WTC11 (cell line): ENCODE measurements around the gene PDK1. TPM values are rescaled to one million over a fixed set of nuclear protein-coding genes. Genes with fewer than 3 reads are reported as not detected.

Source experiments
- ATAC-seq: fragments of 200-7000 bp; cut with Tn5 transposase; 2 replicates; pipeline ENCODE4 v1.10.0; 2021; ENCODE audit warnings: mild to moderate bottlenecking, moderate library complexity
- CTCF ChIA-PET: fragments of 300-600 bp; sonication (Branson Sonifier 250); formaldehyde crosslinking; loops from one replicate; lab custom pipeline; 2021; ENCODE audit warnings: antibody characterized with exemption; lab: Charles Lee
- POLR2A ChIA-PET: fragments of 350-600 bp; sonication (Branson Sonifier 250); formaldehyde crosslinking; loops from one replicate; lab custom pipeline; 2021; ENCODE audit warnings: antibody characterized with exemption; lab: Charles Lee
- DNase-seq: peaks from one replicate; pipeline ENCODE4 v3.0.0; 2021; ENCODE audit warnings: low spot score
- H3K27ac Mint-ChIP-seq: 2 replicates; pipeline ENCODE4 v1.8.0; 2021; ENCODE audit warnings: mixed read lengths
- H3K27me3 Mint-ChIP-seq: 2 replicates; pipeline ENCODE4 v1.8.0; 2021; ENCODE audit warnings: low read depth, mild to moderate bottlenecking, moderate library complexity, mixed read lengths
- H3K36me3 Mint-ChIP-seq: 2 replicates; pipeline ENCODE4 v1.8.0; 2021; ENCODE audit warnings: mixed read lengths
- H3K4me1 Mint-ChIP-seq: 2 replicates; pipeline ENCODE4 v1.8.0; 2022; ENCODE audit warnings: mixed read lengths
- H3K4me3 Mint-ChIP-seq: 2 replicates; pipeline ENCODE4 v1.8.0; 2021; ENCODE audit warnings: mild to moderate bottlenecking, moderate library complexity, mixed read lengths
- H3K9me3 Mint-ChIP-seq: 2 replicates; pipeline ENCODE4 v1.8.0; 2021; ENCODE audit warnings: mixed read lengths
- ATF1 ChIP-seq: sonication (generic); formaldehyde crosslinking; IDR thresholded peaks from 2 replicates; pipeline ENCODE4 v1.8.1; 2023; ENCODE audit warnings: mild to moderate bottlenecking, moderate library complexity, missing genetic modification reagents
- ELF4 ChIP-seq: sonication (generic); formaldehyde crosslinking; IDR thresholded peaks from 2 replicates; pipeline ENCODE4 v1.8.1; 2022; ENCODE audit warnings: low read depth, mild to moderate bottlenecking, moderate library complexity, missing genetic modification reagents
- ESRRA ChIP-seq: sonication (generic); formaldehyde crosslinking; IDR thresholded peaks from 2 replicates; pipeline ENCODE4 v1.8.1; 2022; ENCODE audit warnings: mild to moderate bottlenecking, missing genetic modification reagents, borderline replicate concordance
- ETV6 ChIP-seq: sonication (generic); formaldehyde crosslinking; IDR thresholded peaks from 2 replicates; pipeline ENCODE4 v1.8.1; 2022; ENCODE audit warnings: mild to moderate bottlenecking, missing genetic modification reagents
- FOXJ3 ChIP-seq: sonication (generic); formaldehyde crosslinking; IDR thresholded peaks from 2 replicates; pipeline ENCODE4 v1.9.0; 2021; ENCODE audit warnings: missing genetic modification reagents, mild to moderate bottlenecking, borderline replicate concordance
- FOXK1 ChIP-seq: sonication (generic); formaldehyde crosslinking; IDR thresholded peaks from 2 replicates; pipeline ENCODE4 v1.8.0; 2022; ENCODE audit warnings: mild to moderate bottlenecking, moderate library complexity, missing genetic modification reagents
- JAZF1 ChIP-seq: fragments of 250-450 bp; sonication (Bioruptor Pico); IDR thresholded peaks from 2 replicates; pipeline ENCODE4 v1.9.0; 2021; ENCODE audit warnings: moderate library complexity, mild to moderate bottlenecking, inconsistent platforms
- JUN ChIP-seq: sonication (generic); formaldehyde crosslinking; IDR thresholded peaks from 2 replicates; pipeline ENCODE4 v1.8.0; 2023; ENCODE audit warnings: mild to moderate bottlenecking, missing genetic modification reagents
- MXD4 ChIP-seq: fragments of 250-450 bp; sonication (Bioruptor Pico); IDR thresholded peaks from 2 replicates; pipeline ENCODE4 v1.8.0; 2021; ENCODE audit warnings: mild to moderate bottlenecking, moderate library complexity, borderline replicate concordance
- MYBL2 ChIP-seq: sonication (generic); formaldehyde crosslinking; IDR thresholded peaks from 2 replicates; pipeline ENCODE4 v1.8.1; 2023; ENCODE audit warnings: mild to moderate bottlenecking, moderate library complexity, missing genetic modification reagents
- NFATC4 ChIP-seq: fragments of 250-450 bp; sonication (Bioruptor Pico); IDR thresholded peaks from 2 replicates; pipeline ENCODE4 v1.9.0; 2021; ENCODE audit warnings: mild to moderate bottlenecking
- NFE2L1 ChIP-seq: sonication (generic); formaldehyde crosslinking; IDR thresholded peaks from 2 replicates; pipeline ENCODE4 v1.8.1; 2023; ENCODE audit warnings: missing genetic modification reagents
- NFYB ChIP-seq: sonication (generic); formaldehyde crosslinking; conservative IDR thresholded peaks from 2 replicates; pipeline ENCODE4 v1.8.0; 2022; ENCODE audit warnings: low read depth, missing genetic modification reagents
- OVOL2 ChIP-seq: fragments of 250-450 bp; sonication (Bioruptor Pico); IDR thresholded peaks from 2 replicates; pipeline ENCODE4 v1.9.0; 2021; ENCODE audit warnings: mild to moderate bottlenecking, borderline replicate concordance
- PRRX2 ChIP-seq: fragments of 250-450 bp; sonication (Bioruptor Pico); IDR thresholded peaks from 2 replicates; pipeline ENCODE4 v1.8.0; 2021; ENCODE audit warnings: mild to moderate bottlenecking
- SMAD3 ChIP-seq: sonication (generic); formaldehyde crosslinking; IDR thresholded peaks from 2 replicates; pipeline ENCODE4 v1.8.0; 2022; ENCODE audit warnings: missing genetic modification reagents, mild to moderate bottlenecking, borderline replicate concordance
- SMAD4 ChIP-seq: sonication (generic); formaldehyde crosslinking; IDR thresholded peaks from 2 replicates; pipeline ENCODE4 v1.8.0; 2022; ENCODE audit warnings: mild to moderate bottlenecking, missing genetic modification reagents
- TEAD4 ChIP-seq: sonication (generic); formaldehyde crosslinking; IDR thresholded peaks from 2 replicates; pipeline ENCODE4 v1.8.0; 2022; ENCODE audit warnings: mild to moderate bottlenecking, missing genetic modification reagents
- ZBTB21 ChIP-seq: sonication (generic); formaldehyde crosslinking; IDR thresholded peaks from 2 replicates; pipeline ENCODE4 v1.8.1; 2023; ENCODE audit warnings: mild to moderate bottlenecking, missing genetic modification reagents, borderline replicate concordance
- ZNF138 ChIP-seq: sonication (generic); formaldehyde crosslinking; conservative IDR thresholded peaks from 2 replicates; pipeline ENCODE4 v1.8.1; 2022; ENCODE audit warnings: mild to moderate bottlenecking, moderate library complexity, missing genetic modification reagents
- ZNF263 ChIP-seq: sonication (generic); formaldehyde crosslinking; IDR thresholded peaks from 2 replicates; pipeline ENCODE4 v1.8.1; 2022; ENCODE audit warnings: low read depth, mild to moderate bottlenecking, moderate library complexity, missing genetic modification reagents
- ZNF423 ChIP-seq: fragments of 250-450 bp; sonication (Bioruptor Pico); IDR thresholded peaks from 2 replicates; pipeline ENCODE4 v2.1.2; 2022; ENCODE audit warnings: mild to moderate bottlenecking, moderate library complexity
- total RNA-seq: library from RNA; stranded (reverse); gene quantifications from 3 replicates; pipeline ENCODE4 v1.2.3, GENCODE V29; 2021
- TF ChIP-seq, protein P1 (sequence below): sonication (generic); formaldehyde crosslinking; IDR thresholded peaks from 2 replicates; pipeline ENCODE4 v1.8.1; 2022; ENCODE audit warnings: low read depth, missing genetic modification reagents, borderline replicate concordance
- TF ChIP-seq, protein P2 (sequence below): sonication (generic); formaldehyde crosslinking; IDR thresholded peaks from 2 replicates; pipeline ENCODE4 v1.8.0; 2022; ENCODE audit warnings: mild to moderate bottlenecking, missing genetic modification reagents
- TF ChIP-seq, protein P3 (sequence below): sonication (generic); formaldehyde crosslinking; IDR thresholded peaks from 2 replicates; pipeline ENCODE4 v1.8.0; 2022; ENCODE audit warnings: mild to moderate bottlenecking, missing genetic modification reagents
- TF ChIP-seq, protein P4 (sequence below): fragments of 250-450 bp; sonication (Bioruptor Pico); IDR thresholded peaks from 2 replicates; pipeline ENCODE4 v1.9.0; 2021; ENCODE audit warnings: mild to moderate bottlenecking
- TF ChIP-seq, protein P5 (sequence below): sonication (generic); formaldehyde crosslinking; IDR thresholded peaks from 2 replicates; pipeline ENCODE4 v1.8.1; 2023; ENCODE audit warnings: mild to moderate bottlenecking, moderate library complexity, missing genetic modification reagents
- TF ChIP-seq, protein P6 (sequence below): fragments of 250-450 bp; sonication (Bioruptor Pico); conservative IDR thresholded peaks from 2 replicates; pipeline ENCODE4 v1.9.0; 2021; ENCODE audit warnings: mild to moderate bottlenecking

Gene PDK1
- total RNA-seq, 1 experiment from 2014 or later, result 22.9 TPM

DNA sequence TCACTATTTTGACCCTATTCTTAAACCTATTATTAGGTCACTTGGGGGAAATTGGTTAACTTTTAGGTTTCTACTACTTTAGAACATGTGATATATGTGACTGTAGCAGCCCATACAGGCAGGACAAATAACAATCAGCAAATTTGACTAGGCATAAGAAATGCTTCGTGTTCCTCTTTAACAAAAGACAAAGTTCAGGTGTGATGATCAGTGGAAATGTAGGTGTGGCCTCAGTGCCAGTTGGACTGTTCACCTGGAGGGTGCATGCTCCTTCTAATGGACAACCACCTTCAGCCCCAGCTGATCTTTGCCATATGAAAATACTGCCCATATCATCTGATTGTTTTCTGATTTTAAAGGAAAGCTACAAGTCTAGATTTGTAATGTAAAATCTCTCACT lies 6.4 kb downstream of the PDK1 start (continued):
- TF ChIP-seq, protein P1, sequence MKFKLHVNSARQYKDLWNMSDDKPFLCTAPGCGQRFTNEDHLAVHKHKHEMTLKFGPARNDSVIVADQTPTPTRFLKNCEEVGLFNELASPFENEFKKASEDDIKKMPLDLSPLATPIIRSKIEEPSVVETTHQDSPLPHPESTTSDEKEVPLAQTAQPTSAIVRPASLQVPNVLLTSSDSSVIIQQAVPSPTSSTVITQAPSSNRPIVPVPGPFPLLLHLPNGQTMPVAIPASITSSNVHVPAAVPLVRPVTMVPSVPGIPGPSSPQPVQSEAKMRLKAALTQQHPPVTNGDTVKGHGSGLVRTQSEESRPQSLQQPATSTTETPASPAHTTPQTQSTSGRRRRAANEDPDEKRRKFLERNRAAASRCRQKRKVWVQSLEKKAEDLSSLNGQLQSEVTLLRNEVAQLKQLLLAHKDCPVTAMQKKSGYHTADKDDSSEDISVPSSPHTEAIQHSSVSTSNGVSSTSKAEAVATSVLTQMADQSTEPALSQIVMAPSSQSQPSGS (CRISPR knock-in tag), result no peak
- TF ChIP-seq ETV6 (no peak), PRRX2 (no peak), NFYB (CRISPR knock-in tag) (no peak), ZNF423 (no peak), ESRRA (CRISPR knock-in tag) (no peak), JUN (CRISPR knock-in tag) (no peak), NFE2L1 (no peak), JAZF1 (CRISPR knock-in tag) (no peak), ZNF263 (CRISPR knock-in tag) (no peak), ELF4 (CRISPR knock-in tag) (no peak)
- TF ChIP-seq, protein P2, sequence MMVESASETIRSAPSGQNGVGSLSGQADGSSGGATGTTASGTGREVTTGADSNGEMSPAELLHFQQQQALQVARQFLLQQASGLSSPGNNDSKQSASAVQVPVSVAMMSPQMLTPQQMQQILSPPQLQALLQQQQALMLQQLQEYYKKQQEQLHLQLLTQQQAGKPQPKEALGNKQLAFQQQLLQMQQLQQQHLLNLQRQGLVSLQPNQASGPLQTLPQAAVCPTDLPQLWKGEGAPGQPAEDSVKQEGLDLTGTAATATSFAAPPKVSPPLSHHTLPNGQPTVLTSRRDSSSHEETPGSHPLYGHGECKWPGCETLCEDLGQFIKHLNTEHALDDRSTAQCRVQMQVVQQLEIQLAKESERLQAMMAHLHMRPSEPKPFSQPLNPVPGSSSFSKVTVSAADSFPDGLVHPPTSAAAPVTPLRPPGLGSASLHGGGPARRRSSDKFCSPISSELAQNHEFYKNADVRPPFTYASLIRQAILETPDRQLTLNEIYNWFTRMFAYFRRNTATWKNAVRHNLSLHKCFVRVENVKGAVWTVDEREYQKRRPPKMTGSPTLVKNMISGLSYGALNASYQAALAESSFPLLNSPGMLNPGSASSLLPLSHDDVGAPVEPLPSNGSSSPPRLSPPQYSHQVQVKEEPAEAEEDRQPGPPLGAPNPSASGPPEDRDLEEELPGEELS (CRISPR knock-in tag), result no peak

DNA sequence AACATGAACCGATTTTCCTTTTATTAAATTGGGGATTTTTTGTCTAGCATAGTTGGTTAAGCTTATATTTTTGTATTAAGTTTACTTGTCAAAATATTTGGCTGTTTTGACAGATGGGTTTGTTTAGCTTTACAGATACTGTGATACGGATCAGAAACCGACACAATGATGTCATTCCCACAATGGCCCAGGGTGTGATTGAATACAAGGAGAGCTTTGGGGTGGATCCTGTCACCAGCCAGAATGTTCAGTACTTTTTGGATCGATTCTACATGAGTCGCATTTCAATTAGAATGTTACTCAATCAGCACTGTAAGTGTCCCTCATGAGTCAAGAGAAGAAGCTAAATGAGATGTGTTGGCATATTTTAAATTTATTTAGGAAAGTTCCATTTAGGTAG lies 8.5 kb downstream of the PDK1 start:
- peaks cover 68% of the 10 kb centered on the region for H3K36me3 Mint-ChIP-seq
- H3K9me3 Mint-ChIP-seq, result no peaks in the 10 kb centered on the region
- ATAC-seq (no peak), DNase-seq (no peak)
- H3K27ac Mint-ChIP-seq, result 0 out of 2 replicates have a peak overlapping the region, but pooled peaks have one; percentile 72
- TF ChIP-seq SMAD4 (CRISPR knock-in tag), result no peak
- TF ChIP-seq JAZF1 (CRISPR knock-in tag), result no peak
- no peak for TF ChIP-seq FOXK1 (CRISPR knock-in tag)
- no peak for TF ChIP-seq ZBTB21 (CRISPR knock-in tag)
- no peak for TF ChIP-seq MXD4 (CRISPR knock-in tag)
- TF ChIP-seq ZNF138 (CRISPR knock-in tag), result no peak
- TF ChIP-seq TEAD4, result no peak
- TF ChIP-seq NFYB (CRISPR knock-in tag), result no peak
- TF ChIP-seq, protein P3, sequence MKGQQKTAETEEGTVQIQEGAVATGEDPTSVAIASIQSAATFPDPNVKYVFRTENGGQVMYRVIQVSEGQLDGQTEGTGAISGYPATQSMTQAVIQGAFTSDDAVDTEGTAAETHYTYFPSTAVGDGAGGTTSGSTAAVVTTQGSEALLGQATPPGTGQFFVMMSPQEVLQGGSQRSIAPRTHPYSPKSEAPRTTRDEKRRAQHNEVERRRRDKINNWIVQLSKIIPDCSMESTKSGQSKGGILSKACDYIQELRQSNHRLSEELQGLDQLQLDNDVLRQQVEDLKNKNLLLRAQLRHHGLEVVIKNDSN (CRISPR knock-in tag), result no peak
- TF ChIP-seq, protein P4, sequence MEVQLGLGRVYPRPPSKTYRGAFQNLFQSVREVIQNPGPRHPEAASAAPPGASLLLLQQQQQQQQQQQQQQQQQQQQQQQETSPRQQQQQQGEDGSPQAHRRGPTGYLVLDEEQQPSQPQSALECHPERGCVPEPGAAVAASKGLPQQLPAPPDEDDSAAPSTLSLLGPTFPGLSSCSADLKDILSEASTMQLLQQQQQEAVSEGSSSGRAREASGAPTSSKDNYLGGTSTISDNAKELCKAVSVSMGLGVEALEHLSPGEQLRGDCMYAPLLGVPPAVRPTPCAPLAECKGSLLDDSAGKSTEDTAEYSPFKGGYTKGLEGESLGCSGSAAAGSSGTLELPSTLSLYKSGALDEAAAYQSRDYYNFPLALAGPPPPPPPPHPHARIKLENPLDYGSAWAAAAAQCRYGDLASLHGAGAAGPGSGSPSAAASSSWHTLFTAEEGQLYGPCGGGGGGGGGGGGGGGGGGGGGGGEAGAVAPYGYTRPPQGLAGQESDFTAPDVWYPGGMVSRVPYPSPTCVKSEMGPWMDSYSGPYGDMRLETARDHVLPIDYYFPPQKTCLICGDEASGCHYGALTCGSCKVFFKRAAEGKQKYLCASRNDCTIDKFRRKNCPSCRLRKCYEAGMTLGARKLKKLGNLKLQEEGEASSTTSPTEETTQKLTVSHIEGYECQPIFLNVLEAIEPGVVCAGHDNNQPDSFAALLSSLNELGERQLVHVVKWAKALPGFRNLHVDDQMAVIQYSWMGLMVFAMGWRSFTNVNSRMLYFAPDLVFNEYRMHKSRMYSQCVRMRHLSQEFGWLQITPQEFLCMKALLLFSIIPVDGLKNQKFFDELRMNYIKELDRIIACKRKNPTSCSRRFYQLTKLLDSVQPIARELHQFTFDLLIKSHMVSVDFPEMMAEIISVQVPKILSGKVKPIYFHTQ (CRISPR knock-in tag), result no peak
- TF ChIP-seq MYBL2, result no peak
- no peak for TF ChIP-seq ESRRA (CRISPR knock-in tag)
- no peak for TF ChIP-seq ATF1 (CRISPR knock-in tag)
- TF ChIP-seq OVOL2 (CRISPR knock-in tag), result no peak
- TF ChIP-seq, protein P5, sequence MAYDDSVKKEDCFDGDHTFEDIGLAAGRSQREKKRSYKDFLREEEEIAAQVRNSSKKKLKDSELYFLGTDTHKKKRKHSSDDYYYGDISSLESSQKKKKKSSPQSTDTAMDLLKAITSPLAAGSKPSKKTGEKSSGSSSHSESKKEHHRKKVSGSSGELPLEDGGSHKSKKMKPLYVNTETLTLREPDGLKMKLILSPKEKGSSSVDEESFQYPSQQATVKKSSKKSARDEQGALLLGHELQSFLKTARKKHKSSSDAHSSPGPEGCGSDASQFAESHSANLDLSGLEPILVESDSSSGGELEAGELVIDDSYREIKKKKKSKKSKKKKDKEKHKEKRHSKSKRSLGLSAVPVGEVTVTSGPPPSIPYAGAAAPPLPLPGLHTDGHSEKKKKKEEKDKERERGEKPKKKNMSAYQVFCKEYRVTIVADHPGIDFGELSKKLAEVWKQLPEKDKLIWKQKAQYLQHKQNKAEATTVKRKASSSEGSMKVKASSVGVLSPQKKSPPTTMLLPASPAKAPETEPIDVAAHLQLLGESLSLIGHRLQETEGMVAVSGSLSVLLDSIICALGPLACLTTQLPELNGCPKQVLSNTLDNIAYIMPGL, result no peak
- no peak for TF ChIP-seq NFATC4
- no peak for TF ChIP-seq FOXJ3 (CRISPR knock-in tag)
- TF ChIP-seq SMAD3 (CRISPR knock-in tag), result no peak
- TF ChIP-seq, protein P6, sequence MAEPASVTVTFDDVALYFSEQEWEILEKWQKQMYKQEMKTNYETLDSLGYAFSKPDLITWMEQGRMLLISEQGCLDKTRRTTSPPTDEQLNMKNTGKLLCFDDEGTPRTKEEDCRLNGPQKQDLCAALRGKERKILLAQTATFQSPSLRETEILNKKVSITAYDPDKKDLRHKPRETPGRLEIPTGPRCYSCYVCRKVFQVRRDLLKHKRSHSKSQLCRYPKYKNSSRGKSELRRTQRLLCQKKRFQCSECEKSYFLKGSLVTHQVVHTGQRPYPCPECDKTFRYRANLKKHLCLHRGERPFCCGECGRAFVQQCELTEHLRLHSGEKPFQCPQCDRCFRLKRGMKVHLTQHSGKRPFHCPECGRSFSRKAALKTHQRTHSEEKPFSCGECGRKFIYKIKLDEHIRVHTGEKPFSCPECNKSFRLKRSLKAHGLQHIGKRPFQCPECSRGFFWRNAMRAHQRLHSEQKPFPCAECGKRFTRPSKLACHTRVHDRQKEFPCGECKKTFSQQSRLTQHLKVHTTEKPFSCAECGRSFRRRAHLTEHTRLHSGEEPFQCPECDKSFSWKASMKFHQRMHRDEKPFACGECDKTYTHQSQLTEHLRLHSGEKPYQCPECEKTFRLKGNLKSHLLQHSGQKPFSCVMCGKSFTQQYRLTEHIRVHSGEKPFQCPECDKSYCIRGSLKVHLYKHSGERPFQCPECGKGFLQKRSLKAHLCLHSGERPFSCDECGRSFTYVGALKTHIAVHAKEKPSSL (CRISPR knock-in tag), result no peak
- H3K4me3 Mint-ChIP-seq, result no peak overlapping the region
- peaks cover 11% of the 10 kb centered on the region for H3K4me1 Mint-ChIP-seq
- ChIA-PET POLR2A (no interaction called here), CTCF (no interaction called here)
- no peaks in the 10 kb centered on the region for H3K27me3 Mint-ChIP-seq
